HG02798 (cell line): ENCODE measurements around the gene PSMF1.
"Not testable (repeated sequence)": the region's sequence is repeated elsewhere in the genome, so short reads cannot be mapped to it uniquely, and the experiment has no call there.

ENCODE experiments used
- ATAC-seq: cut with Tn5 transposase; IDR thresholded peaks from one replicate; pipeline ENCODE4 v1.9.1; 2021; ENCODE audit warnings: mild to moderate bottlenecking; ENCODE audit not compliant: unreplicated experiment, poor library complexity

PSMF1 gene

GRCh38 chr20:1209447-1210387, 91.3 kb downstream of the PSMF1 start:
- no peak for ATAC-seq

- no peak for ATAC-seq
Measured at GRCh38 chr20:1210501-1210900, 92.1 kb downstream of the PSMF1 start.

DNA sequence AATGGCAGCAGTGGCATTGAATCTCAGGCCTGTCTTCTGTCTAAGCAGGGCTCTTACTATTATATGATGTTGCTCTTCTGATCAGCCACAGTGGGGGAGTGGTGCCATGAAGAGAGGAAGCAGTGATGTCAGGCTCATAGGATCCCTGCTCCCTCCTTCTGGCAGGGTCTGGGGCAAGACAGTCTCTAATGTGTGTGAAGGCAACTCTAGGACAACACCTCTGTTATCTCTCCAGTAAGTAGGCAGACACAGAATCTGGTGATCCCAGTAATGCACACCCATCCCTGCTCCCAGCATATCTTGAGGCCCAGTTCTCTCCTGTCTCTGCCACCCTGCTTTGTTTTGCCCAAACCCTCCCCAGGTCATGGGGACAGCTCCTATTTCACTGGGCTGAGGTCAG, 93.6 kb downstream of the PSMF1 start:
- no peak for ATAC-seq

DNA sequence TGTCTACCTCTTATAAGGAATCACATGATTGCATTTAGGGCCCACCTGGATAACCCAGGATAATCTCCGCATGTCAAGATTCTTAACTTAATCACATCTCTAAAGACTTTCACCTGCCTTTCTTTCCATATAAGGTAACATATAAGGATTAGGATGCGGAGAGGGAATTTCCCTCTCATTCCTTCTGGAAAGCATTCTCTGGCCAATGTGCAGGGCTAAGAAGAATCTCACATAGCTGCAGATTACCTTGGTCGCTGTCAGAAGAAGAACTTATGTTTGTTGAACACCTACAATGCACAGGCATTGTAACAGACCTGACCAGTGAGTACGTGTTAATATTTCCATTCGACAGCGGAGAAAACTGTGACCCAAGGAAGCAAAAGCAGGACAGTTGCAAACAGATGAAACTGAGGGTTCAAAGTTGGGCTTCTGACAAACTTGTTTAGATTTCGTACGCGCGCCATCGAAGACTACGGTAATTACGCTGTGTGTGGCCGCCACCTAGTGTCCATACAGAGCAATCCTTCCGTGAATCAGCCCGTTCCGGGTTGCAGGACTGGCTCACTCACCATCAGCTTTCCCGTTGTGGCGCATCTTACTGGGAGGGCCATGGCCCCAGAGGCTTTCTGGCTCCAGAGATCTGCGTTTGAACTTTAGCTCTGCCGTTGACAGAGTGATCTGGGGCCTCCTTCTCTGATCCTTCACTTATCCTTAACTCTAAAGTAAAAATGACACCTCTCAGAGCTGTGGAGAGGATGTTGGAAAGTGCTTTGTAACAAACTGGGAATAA, 94.4 kb downstream of the PSMF1 start:
- peak; percentile 64 for ATAC-seq

GRCh38 chr20:1214838-1215261, 96.4 kb downstream of the PSMF1 start:
- no peak for ATAC-seq

DNA sequence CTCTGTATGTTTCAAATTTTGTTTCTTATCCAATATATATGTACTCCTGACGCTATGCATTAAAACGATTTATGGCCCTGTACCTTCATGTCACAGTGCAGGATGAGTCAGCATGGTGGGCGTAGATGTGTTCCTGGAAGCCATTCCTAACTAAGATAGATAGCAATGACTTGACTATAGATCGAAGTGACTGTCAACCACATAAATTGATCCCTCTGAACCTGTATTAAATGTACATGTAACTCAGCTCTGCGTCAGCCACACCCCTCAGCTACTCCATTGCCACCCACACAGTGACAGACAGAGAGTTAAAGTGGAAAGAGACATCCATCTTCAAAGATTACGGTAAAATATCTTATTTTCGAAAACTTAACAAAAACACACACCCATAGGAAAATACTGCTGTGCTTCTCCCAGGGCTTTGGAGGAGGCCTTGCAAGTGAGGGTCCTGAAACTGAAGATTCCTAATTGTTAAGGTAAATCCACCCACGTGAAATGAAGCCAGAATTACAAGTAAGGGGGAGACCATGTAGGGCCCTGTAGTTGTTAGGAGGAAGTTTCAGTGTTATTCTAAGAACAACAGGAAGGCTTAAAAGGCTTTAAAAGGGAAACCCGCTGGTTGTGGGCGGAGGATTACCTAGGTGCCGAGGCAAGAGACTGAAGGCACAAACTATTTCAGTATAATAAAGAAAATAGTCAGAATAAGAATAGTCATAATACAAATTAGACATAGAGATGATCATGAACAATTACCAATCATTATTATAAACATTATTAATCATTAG, 97.2 kb downstream of the PSMF1 start:
- no peak for ATAC-seq

DNA sequence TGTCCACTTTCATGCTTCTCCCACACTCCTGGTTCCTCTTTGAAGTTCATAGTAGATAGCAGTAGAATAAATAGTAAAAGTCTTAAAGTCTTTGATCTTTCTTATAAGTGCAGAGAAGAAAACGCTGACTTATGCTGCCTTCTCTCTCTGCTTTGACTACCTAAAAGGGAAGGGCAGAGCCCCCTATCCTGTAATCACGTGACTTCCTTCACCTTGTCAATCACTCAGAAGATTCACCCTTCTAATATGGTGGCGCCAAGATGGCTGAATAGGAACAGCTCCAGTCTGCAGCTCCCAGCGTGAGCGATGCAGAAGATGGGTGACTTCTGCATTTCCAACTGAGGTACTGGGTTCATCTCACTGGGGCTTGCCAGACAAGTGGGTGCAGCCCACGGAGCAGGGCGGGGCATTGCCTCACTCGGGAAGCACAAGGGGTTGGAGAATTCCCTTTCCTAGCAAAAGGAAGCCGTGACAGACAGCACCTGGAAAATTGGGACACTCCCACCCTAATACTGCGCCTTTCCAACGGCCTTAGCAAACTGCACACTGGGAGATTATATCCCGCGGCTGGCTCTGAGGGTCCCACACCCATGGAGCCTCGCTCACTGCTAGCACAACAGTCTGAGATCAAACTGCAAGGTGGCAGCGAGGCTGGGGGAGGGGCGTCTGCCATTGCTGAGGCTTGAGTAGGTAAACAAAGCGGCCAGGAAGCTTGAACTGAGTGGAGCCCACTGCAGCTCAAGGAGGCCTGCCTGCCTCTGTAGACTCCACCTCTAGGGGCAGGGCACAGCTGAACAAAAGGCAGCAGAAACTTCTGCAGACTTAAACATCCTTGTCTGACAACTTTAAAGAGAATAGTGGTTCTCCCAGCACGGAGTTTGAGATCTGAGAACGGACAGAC, 98.4 kb downstream of the PSMF1 start:
- ATAC-seq, result not testable (repeated sequence)
